Measurements from ENCODE around the gene BCAS3.

The BCAS3 gene

GRCh38 chr17:61397086-61397842, 719.6 kb downstream of the BCAS3 start:
- no peak for DNase-seq (ENCODE audit: low read depth in 2 of 2)

GRCh38 chr17:61398721-61399130, 721.1 kb downstream of the BCAS3 start:
- no peak for DNase-seq (ENCODE audit: low read depth in 2 of 2)

GRCh38 chr17:61399131-61400065, 721.7 kb downstream of the BCAS3 start, which contains the start of gene TBX2:
Gene TBX2 (plus strand): TSS chr17:61399843. CDS start chr17:61400177, 334 bp downstream.
- no peak for DNase-seq (ENCODE audit: low read depth in 2 of 2)

- no peak for DNase-seq (ENCODE audit: low read depth in 2 of 2)
These were observed 722.5 kb downstream of the BCAS3 start for GRCh38 chr17:61400066-61400716.

- no peak for DNase-seq (ENCODE audit: low read depth in 2 of 2)
These were observed 723.2 kb downstream of the BCAS3 start for GRCh38 chr17:61400717-61401388.

- DNase-seq (ENCODE audit: low read depth in 2 of 2) = no peak
These were observed 723.9 kb downstream of the BCAS3 start for GRCh38 chr17:61401389-61402072.

GRCh38 chr17:61402073-61402541, 724.5 kb downstream of the BCAS3 start:
- no peak for DNase-seq (ENCODE audit: low read depth in 2 of 2)

GRCh38 chr17:61402978-61403800, 725.5 kb downstream of the BCAS3 start:
- no peak for DNase-seq (ENCODE audit: low read depth in 2 of 2)

- no peak for DNase-seq (ENCODE audit: low read depth in 2 of 2)
These were observed 726.4 kb downstream of the BCAS3 start for GRCh38 chr17:61403801-61404662.

- no peak for DNase-seq (ENCODE audit: low read depth in 2 of 2)
These were observed 726.9 kb downstream of the BCAS3 start for GRCh38 chr17:61404663-61404912.

GRCh38 chr17:61404913-61405685, 727.4 kb downstream of the BCAS3 start:
- DNase-seq (ENCODE audit: low read depth in 2 of 2) = no peak

GRCh38 chr17:61405686-61406536, 728.3 kb downstream of the BCAS3 start:
- DNase-seq (ENCODE audit: low read depth in 2 of 2) = no peak

GRCh38 chr17:61406537-61406845, 728.8 kb downstream of the BCAS3 start:
- no peak for DNase-seq (ENCODE audit: low read depth in 2 of 2)

GRCh38 chr17:61406971-61407911, 729.6 kb downstream of the BCAS3 start:
- DNase-seq (ENCODE audit: low read depth in 2 of 2) = no peak

- no peak for DNase-seq (ENCODE audit: low read depth in 2 of 2)
These were observed 730.7 kb downstream of the BCAS3 start for GRCh38 chr17:61408151-61409041.
